Measurements from ENCODE around the gene CCL17. TPM values are rescaled to one million over a fixed set of nuclear protein-coding genes. Genes with fewer than 3 reads are reported as not detected.

Gene CCL17
- total and polyA plus RNA-seq, 10 of the 15 experiments (the other 5 are each of a cell fraction or from before 2014, with no cell fraction given) = 1.2 to 84.9 (median 34.2) TPM

GRCh38 chr16:57385083-57385482 is 19.5 kb upstream of the CCL17 start:
- POLR2A ChIA-PET = interaction anchor here (2.5 to 3.8 kb wide), 2 partner anchors 7 to 29 kb away, joined by 13 to 30 read pairs; no protein-coding TSS in a partner anchor
- SMC1A ChIA-PET (ENCODE audit: uncharacterized antibody, unreplicated experiment) = interaction anchor here (1.0 to 3.7 kb wide), 4 partner anchors 9 to 46 kb away, joined by 4 to 49 read pairs (median 6); no protein-coding TSS in a partner anchor
- CTCF ChIA-PET = interaction anchor here (1.0 to 1.8 kb wide), 3 partner anchors 8 to 34 kb away, joined by 3 to 5 read pairs (median 4); no protein-coding TSS in a partner anchor

GRCh38 chr16:57386381-57386951 is 18.1 kb upstream of the CCL17 start:
- no peak for ATAC-seq
- intact Hi-C loops (cut with micrococcal nuclease; ENCODE audit: unreplicated experiment) (no loop called here), in situ Hi-C loops (cut with MboI) (no loop called here)
- RAD21 ChIA-PET (ENCODE audit: unreplicated experiment) = interaction anchor here (0.6 to 3.5 kb wide), 5 partner anchors 9 to 58 kb away, joined by 3 to 38 read pairs (median 8); no protein-coding TSS in a partner anchor
- H3K36me3 ChIP-seq (ENCODE audit: control insufficient read depth in 2 of 2, insufficient read depth in 2 of 2, low read length in 1 of 2) = no peaks in the 10 kb centered on the region
- H3K9me3 ChIP-seq (replicated peaks; ENCODE audit: control insufficient read depth, insufficient read depth, low read length) = no peaks in the 10 kb centered on the region
- H3K4me1 ChIP-seq (ENCODE audit: control insufficient read depth, insufficient read depth, low read length) = peaks cover 51% of the 10 kb centered on the region
- FAIRE-seq = no peak
- no peak overlapping the region for H3K27ac ChIP-seq (ENCODE audit: control insufficient read depth, insufficient read depth)
- CTCF ChIA-PET = interaction anchor here (0.7 to 1.8 kb wide), 9 partner anchors 9 to 166 kb away, joined by 3 to 8 read pairs (median 4); no protein-coding TSS in a partner anchor
- no peaks in the 10 kb centered on the region for H3K27me3 ChIP-seq (replicated peaks in 1 of 2; ENCODE audit: control insufficient read depth in 2 of 2, insufficient read depth in 2 of 2, low read length in 1 of 2)
- no peak overlapping the region for H3K4me3 ChIP-seq
- no peak for DNase-seq (ENCODE audit: low read depth, low spot score)
- H3K4me2 ChIP-seq (ENCODE audit: control insufficient read depth, insufficient read depth) = no peak overlapping the region
- POLR2A ChIA-PET = interaction anchor here (1.3 to 3.8 kb wide), 4 partner anchors 8 to 82 kb away, joined by 3 to 30 read pairs (median 8); no protein-coding TSS in a partner anchor
- BruUV-seq (replicated peaks) = no TSS peak
- no peak overlapping the region for H2AFZ ChIP-seq (ENCODE audit: control insufficient read depth, low read depth, low read length)
- whole genome bisulfite sequencing (ENCODE audit: insufficient coverage, insufficient replicate concordance, low lambda C conversion rate, missing lambda C conversion rate) = 95% methylated on average over 5 of the region's 5 CpGs
- TF ChIP-seq EGR1 (IDR thresholded peaks at IDR 0.05; ENCODE audit: borderline replicate concordance in 1 of 2, low read depth in 2 of 2, low read length in 2 of 2) = no peak
- no peak for TF ChIP-seq PML (IDR thresholded peaks at IDR 0.05; ENCODE audit: low read length)
- TF ChIP-seq ATF2 (IDR thresholded peaks at IDR 0.05; ENCODE audit: low read length) = no peak
- TF ChIP-seq IKZF1 (conservative IDR thresholded peaks at IDR 0.05) = peak; percentile 31; the same call in 1 of the 2 replicates
- no peak for TF ChIP-seq SREBF1 (IDR thresholded peaks at IDR 0.05; ENCODE audit: low read length)
- no peak for TF ChIP-seq ZSCAN29 (IDR thresholded peaks at IDR 0.05)
- TF ChIP-seq MEF2B (IDR thresholded peaks at IDR 0.05; ENCODE audit: partially characterized antibody, poor library complexity, severe bottlenecking) = peak; percentile 59
- SMC1A ChIA-PET (ENCODE audit: uncharacterized antibody, unreplicated experiment) = interaction anchor here (0.6 to 3.7 kb wide), 12 partner anchors 10 to 84 kb away, joined by 3 to 49 read pairs (median 4); no protein-coding TSS in a partner anchor
- H3K9ac ChIP-seq (ENCODE audit: control insufficient read depth, insufficient read depth, low read length) = no peak overlapping the region
- no peaks in the 10 kb centered on the region for H4K20me1 ChIP-seq (ENCODE audit: control insufficient read depth, insufficient read depth)
- no peaks in the 10 kb centered on the region for H3K79me2 ChIP-seq (ENCODE audit: control insufficient read depth, insufficient read depth, low read length)

More at GRCh38 chr16:57385083-57385482, 19.5 kb upstream of the CCL17 start:
- H3K27me3 ChIP-seq (replicated peaks in 1 of 2; ENCODE audit: control insufficient read depth in 2 of 2, insufficient read depth in 2 of 2, low read length in 1 of 2) = no peaks in the 10 kb centered on the region
- TF ChIP-seq TARDBP (IDR thresholded peaks at IDR 0.05; ENCODE audit: borderline replicate concordance) (no peak), SMAD5 (IDR thresholded peaks at IDR 0.05; ENCODE audit: low read depth) (no peak), SUPT20H (IDR thresholded peaks at IDR 0.05; ENCODE audit: borderline replicate concordance, control insufficient read depth, low read depth, low read length) (no peak), EGR1 (IDR thresholded peaks at IDR 0.05; ENCODE audit: borderline replicate concordance in 1 of 2, low read depth in 2 of 2, low read length in 2 of 2) (no peak)
- H3K27ac ChIP-seq (ENCODE audit: control insufficient read depth, insufficient read depth) = no peak overlapping the region
- in situ Hi-C loops (cut with MboI) (no loop called here), intact Hi-C loops (cut with micrococcal nuclease; ENCODE audit: unreplicated experiment) (no loop called here)
- no peak overlapping the region for H3K4me2 ChIP-seq (ENCODE audit: control insufficient read depth, insufficient read depth)
- RAD21 ChIA-PET (ENCODE audit: unreplicated experiment) = interaction anchor here (1.1 to 2.1 kb wide), 2 partner anchors 26 to 31 kb away, joined by 4 to 8 read pairs; no protein-coding TSS in a partner anchor
- H3K36me3 ChIP-seq (ENCODE audit: control insufficient read depth in 2 of 2, insufficient read depth in 2 of 2, low read length in 1 of 2) = no peaks in the 10 kb centered on the region
- 48% methylated on average over 4 of the region's 5 CpGs for WGBS (ENCODE audit: insufficient coverage, insufficient replicate concordance, low lambda C conversion rate, missing lambda C conversion rate)
- DNase-seq (ENCODE audit: low read depth, low spot score) = no peak
- no peak for FAIRE-seq
- H3K79me2 ChIP-seq (ENCODE audit: control insufficient read depth, insufficient read depth, low read length) = no peaks in the 10 kb centered on the region
- no peak overlapping the region for H3K4me3 ChIP-seq
- ATAC-seq = no peak
- no peaks in the 10 kb centered on the region for H4K20me1 ChIP-seq (ENCODE audit: control insufficient read depth, insufficient read depth)
- BruUV-seq (replicated peaks) = no TSS peak
- no peaks in the 10 kb centered on the region for H3K9me3 ChIP-seq (replicated peaks; ENCODE audit: control insufficient read depth, insufficient read depth, low read length)
- peaks cover 62% of the 10 kb centered on the region for H3K4me1 ChIP-seq (ENCODE audit: control insufficient read depth, insufficient read depth, low read length)
- no peak overlapping the region for H2AFZ ChIP-seq (ENCODE audit: control insufficient read depth, low read depth, low read length)
- no peak overlapping the region for H3K9ac ChIP-seq (ENCODE audit: control insufficient read depth, insufficient read depth, low read length)
